ENCODE data around the gene RNASEH2C. TPM values are rescaled to one million over a fixed set of nuclear protein-coding genes. Genes with fewer than 3 reads are reported as not detected.
A peak's percentile ranks its signal among the peaks of the same experiment; 100 is the strongest.

Gene RNASEH2C
- total RNA-seq, 1 experiment from 2014 or later = 35.7 TPM

DNA sequence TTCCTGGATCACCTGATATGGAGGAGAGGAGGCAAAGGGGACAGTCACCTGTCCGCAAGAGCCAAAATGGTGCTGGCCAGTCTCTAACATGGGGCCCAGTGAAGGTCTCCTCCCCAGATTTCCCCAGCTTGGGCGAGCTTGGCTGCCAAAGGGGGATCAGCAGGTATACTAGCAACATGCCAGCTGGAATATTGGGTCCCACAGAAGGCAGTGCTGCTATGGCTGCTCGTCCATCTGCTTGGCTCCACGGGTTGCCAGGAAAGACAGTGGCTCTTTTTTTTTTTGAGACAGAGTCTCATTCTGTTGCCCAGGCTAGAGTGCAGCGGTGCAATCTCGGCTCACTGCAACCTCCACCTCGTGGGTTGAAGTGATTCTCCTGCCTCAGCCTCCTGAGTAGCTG, 21.3 kb downstream of the RNASEH2C start:
- POLR2A ChIA-PET = interaction anchor here (0.6 kb wide), 1 partner anchor 21 kb away, joined by 3 read pairs; no protein-coding TSS in a partner anchor
- CTCF ChIA-PET = no interaction called here
- TF ChIP-seq, protein P1, sequence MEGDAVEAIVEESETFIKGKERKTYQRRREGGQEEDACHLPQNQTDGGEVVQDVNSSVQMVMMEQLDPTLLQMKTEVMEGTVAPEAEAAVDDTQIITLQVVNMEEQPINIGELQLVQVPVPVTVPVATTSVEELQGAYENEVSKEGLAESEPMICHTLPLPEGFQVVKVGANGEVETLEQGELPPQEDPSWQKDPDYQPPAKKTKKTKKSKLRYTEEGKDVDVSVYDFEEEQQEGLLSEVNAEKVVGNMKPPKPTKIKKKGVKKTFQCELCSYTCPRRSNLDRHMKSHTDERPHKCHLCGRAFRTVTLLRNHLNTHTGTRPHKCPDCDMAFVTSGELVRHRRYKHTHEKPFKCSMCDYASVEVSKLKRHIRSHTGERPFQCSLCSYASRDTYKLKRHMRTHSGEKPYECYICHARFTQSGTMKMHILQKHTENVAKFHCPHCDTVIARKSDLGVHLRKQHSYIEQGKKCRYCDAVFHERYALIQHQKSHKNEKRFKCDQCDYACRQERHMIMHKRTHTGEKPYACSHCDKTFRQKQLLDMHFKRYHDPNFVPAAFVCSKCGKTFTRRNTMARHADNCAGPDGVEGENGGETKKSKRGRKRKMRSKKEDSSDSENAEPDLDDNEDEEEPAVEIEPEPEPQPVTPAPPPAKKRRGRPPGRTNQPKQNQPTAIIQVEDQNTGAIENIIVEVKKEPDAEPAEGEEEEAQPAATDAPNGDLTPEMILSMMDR (IDR thresholded peaks at IDR 0.05; ENCODE audit: unreplicated experiment) = no peak
- DNase-seq (ENCODE audit: unreplicated experiment) = no peak
- intact Hi-C loops (cut with micrococcal nuclease) = no loop called here
- no peaks in the 10 kb centered on the region for H3K9me3 Mint-ChIP-seq (ENCODE audit: unreplicated experiment)
- H3K27ac Mint-ChIP-seq (ENCODE audit: low read depth, unreplicated experiment) = no peak overlapping the region
- H3K36me3 Mint-ChIP-seq (ENCODE audit: insufficient read depth, unreplicated experiment) = no peaks in the 10 kb centered on the region
- H3K27me3 Mint-ChIP-seq (ENCODE audit: insufficient read depth, unreplicated experiment) = peaks cover 56% of the 10 kb centered on the region
- no TSS peak for BruUV-seq (replicated peaks)
- H3K4me3 Mint-ChIP-seq (ENCODE audit: unreplicated experiment) = no peak overlapping the region
- H3K4me1 Mint-ChIP-seq (ENCODE audit: insufficient read depth, unreplicated experiment) = no peaks in the 10 kb centered on the region

DNA sequence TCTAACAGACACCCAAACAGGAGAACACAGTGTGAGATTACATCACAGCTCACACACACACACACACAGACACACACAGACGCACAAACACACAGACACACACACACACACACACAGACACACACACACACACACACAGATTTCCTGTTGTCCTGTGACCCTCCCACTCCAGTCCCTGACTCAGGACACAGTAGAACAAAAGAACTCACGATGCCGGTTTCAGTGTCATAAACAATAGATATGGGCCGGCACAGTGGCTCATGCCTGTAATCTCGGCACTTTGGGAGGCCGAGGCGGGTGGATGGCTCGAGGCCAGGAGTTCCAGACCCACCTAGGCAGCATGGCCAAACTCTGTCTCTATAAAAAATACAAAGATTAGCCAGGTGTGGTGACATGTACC, 22.4 kb downstream of the RNASEH2C start:
- CTCF ChIA-PET = no interaction called here

DNA sequence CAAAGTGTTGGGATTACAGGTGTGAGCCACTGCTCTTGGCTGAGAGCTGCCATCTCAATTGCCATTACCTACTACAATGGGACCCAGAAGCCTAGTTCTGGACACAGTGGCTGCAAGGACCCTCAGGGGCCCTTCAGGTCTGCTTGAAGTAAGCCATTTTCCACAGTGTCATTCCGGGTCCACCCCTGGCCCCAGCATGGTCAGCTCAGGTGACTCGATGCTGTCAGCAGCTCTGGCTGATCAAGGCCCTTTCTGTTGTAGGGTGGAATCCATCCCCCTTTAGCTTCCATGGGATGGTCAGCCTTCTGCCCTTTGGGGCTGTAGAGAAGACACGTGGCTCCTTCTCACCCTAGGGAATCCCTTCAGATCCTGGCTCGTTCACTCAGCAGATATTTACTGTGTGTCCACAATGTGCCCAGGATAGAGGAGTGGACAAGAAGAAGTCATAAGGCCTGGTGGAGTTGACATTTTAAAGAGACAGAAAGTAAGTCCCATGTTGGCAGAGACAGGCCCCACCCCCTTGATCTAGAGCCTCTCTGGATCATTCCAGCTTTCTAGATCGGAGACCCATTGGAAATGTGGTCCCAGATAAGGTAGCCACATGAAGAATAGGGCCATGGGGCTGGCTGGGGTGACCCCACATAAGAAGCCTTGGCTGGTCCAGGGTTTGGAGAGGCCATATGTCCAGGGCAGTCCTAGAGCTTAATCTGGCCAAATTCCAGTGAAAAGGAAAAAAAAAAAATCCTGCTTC, 23.6 kb downstream of the RNASEH2C start:
- no peaks in the 10 kb centered on the region for H3K4me1 Mint-ChIP-seq (ENCODE audit: insufficient read depth, unreplicated experiment)
- H3K27me3 Mint-ChIP-seq (ENCODE audit: insufficient read depth, unreplicated experiment) = peaks cover 43% of the 10 kb centered on the region
- POLR2A ChIA-PET = interaction anchor here (0.6 kb wide), 1 partner anchor 15 kb away, joined by 3 read pairs; the partner anchor contains the start of gene KAT5
- TF ChIP-seq, protein P1 (IDR thresholded peaks at IDR 0.05; ENCODE audit: unreplicated experiment) = no peak
- H3K27ac Mint-ChIP-seq (ENCODE audit: low read depth, unreplicated experiment) = no peak overlapping the region
- no peaks in the 10 kb centered on the region for H3K36me3 Mint-ChIP-seq (ENCODE audit: insufficient read depth, unreplicated experiment)
- no peak for DNase-seq (ENCODE audit: unreplicated experiment)
- BruUV-seq (replicated peaks) = no TSS peak
- H3K9me3 Mint-ChIP-seq (ENCODE audit: unreplicated experiment) = no peaks in the 10 kb centered on the region
- CTCF ChIA-PET = interaction anchor here (0.6 to 1.2 kb wide), 5 partner anchors 9 to 1136 kb away, joined by 3 to 7 read pairs (median 4); partner anchors contain the start of gene KAT5
- no peak overlapping the region for H3K4me3 Mint-ChIP-seq (ENCODE audit: unreplicated experiment)
- intact Hi-C loops (cut with micrococcal nuclease) = no loop called here

More for the DNA sequence above, 22.4 kb downstream of the RNASEH2C start:
- POLR2A ChIA-PET = no interaction called here
- H3K4me1 Mint-ChIP-seq (ENCODE audit: insufficient read depth, unreplicated experiment) = no peaks in the 10 kb centered on the region
- intact Hi-C loops (cut with micrococcal nuclease) = no loop called here
- TF ChIP-seq, protein P1 (IDR thresholded peaks at IDR 0.05; ENCODE audit: unreplicated experiment) = no peak
- H3K36me3 Mint-ChIP-seq (ENCODE audit: insufficient read depth, unreplicated experiment) = no peaks in the 10 kb centered on the region
- no peaks in the 10 kb centered on the region for H3K9me3 Mint-ChIP-seq (ENCODE audit: unreplicated experiment)
- no peak overlapping the region for H3K4me3 Mint-ChIP-seq (ENCODE audit: unreplicated experiment)
- H3K27me3 Mint-ChIP-seq (ENCODE audit: insufficient read depth, unreplicated experiment) = peaks cover 55% of the 10 kb centered on the region
- no TSS peak for BruUV-seq (replicated peaks)
- no peak for DNase-seq (ENCODE audit: unreplicated experiment)
- no peak overlapping the region for H3K27ac Mint-ChIP-seq (ENCODE audit: low read depth, unreplicated experiment)

DNA sequence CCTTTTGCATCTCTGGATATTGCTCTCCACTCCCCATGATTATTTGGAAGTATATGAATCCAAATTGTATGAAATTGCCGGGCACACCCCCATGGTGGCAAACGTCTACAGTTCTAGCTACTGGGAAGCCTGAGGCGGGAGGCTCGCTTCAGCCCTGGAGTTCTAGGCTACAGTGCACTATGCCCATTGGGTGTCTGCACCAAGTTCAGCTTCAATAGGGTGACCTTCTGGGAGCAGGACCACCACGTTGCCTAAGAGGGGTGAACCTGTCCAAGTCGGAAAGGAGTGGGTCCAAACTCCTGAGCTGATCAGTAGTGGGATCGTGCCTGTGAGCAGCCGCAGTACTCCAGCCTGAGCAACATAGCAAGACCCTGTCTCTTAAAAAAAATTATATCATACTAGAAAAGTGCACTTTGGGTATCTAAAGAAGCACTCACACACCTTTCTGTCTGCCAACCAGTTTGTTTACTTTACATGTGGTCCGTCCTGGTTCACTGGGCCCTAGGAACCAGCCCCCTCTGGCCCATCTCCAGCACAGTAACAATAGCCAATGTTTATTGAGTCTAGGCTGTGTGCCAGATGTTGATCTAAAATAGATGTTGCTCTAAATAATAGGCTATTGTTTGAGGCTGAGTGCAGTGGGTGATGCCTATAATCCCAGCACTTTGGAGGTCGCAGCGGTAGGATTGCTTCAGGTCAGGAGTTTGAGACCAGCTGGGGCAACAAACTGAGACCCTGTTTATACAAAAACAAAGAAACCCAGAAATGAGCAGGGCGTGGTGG, 24.9 kb downstream of the RNASEH2C start:
- ChIA-PET CTCF (interaction anchor here (0.6 to 1.2 kb wide), 3 partner anchors 10 to 154 kb away, joined by 3 to 5 read pairs (median 4); no protein-coding TSS in a partner anchor), POLR2A (no interaction called here)
- Mint-ChIP-seq H3K4me3 (ENCODE audit: unreplicated experiment) (no peak overlapping the region), H3K4me1 (ENCODE audit: insufficient read depth, unreplicated experiment) (no peaks in the 10 kb centered on the region), H3K9me3 (ENCODE audit: unreplicated experiment) (no peaks in the 10 kb centered on the region), H3K27ac (ENCODE audit: low read depth, unreplicated experiment) (no peak overlapping the region), H3K36me3 (ENCODE audit: insufficient read depth, unreplicated experiment) (no peaks in the 10 kb centered on the region), H3K27me3 (ENCODE audit: insufficient read depth, unreplicated experiment) (peaks cover 30% of the 10 kb centered on the region)
- TF ChIP-seq, protein P1 (IDR thresholded peaks at IDR 0.05; ENCODE audit: unreplicated experiment) = no peak
- intact Hi-C loops (cut with micrococcal nuclease) = no loop called here
- BruUV-seq (replicated peaks) = no TSS peak
- peak; percentile 61 for DNase-seq (ENCODE audit: unreplicated experiment)

Data from MCF 10A (cell line).